ENCODE data around the gene LCE1D. TPM values are rescaled to one million over a fixed set of nuclear protein-coding genes. Genes with fewer than 3 reads are reported as not detected.

LCE1D gene
- not detected for total RNA-seq
- polyA plus RNA-seq, result not detected
- long read RNA-seq, donor 1, result 0 reads
- long read RNA-seq, donor 2, result 0 reads
- long read RNA-seq, donor 3, result 0 reads
- long read RNA-seq, donor 4, result 0 reads
- long read RNA-seq, donor 5, result 0 reads

GRCh38 chr1:152796421-152796820, at the start of gene LCE1D:
Gene LCE1D, plus strand, starts transcription at chr1:152796721. Its CDS starts 1,074 bp downstream, at chr1:152797795.
- ATAC-seq (ENCODE audit: insufficient read depth, low FRiP score) (no peak), DNase-seq (no peak)
- TF ChIP-seq CTCF (IDR thresholded peaks at IDR 0.05; ENCODE audit: control extremely low read depth, extremely low read depth), result no peak
- Histone ChIP-seq H3K9ac (ENCODE audit: insufficient read depth in 1 of 2, low read length in 2 of 2) (no peak within 1 kb of the TSS), H3K9me3 (ENCODE audit: control insufficient read depth in 4 of 4, insufficient read depth in 3 of 4, low read length in 3 of 4) (no peaks in the 10 kb centered on the region), H3K27me3 (ENCODE audit: control insufficient read depth in 3 of 3, insufficient read depth in 3 of 3, low read length in 2 of 3) (no peaks in the 10 kb centered on the region), H3K27ac (ENCODE audit: low read depth in 1 of 2, low read length in 1 of 2) (no peak within 1 kb of the TSS), H3K36me3 (ENCODE audit: control insufficient read depth in 4 of 4, insufficient read depth in 4 of 4, low read length in 4 of 4) (no peaks in the 10 kb centered on the region), H3K4me1 (ENCODE audit: control insufficient read depth in 5 of 5, insufficient read depth in 5 of 5, low read length in 5 of 5) (no peaks in the 10 kb centered on the region), H3K4me3 (no peak within 1 kb of the TSS)
- WGBS, 2 donors, result 44 to 75% methylated on average over 2 to 3 of the region's 3 CpGs

GRCh38 chr1:152747831-152748230, 48.7 kb upstream of the LCE1D start:
- H3K4me1 ChIP-seq (ENCODE audit: control insufficient read depth in 5 of 5, insufficient read depth in 5 of 5, low read length in 5 of 5), result no peaks in the 10 kb centered on the region
- no peak for TF ChIP-seq CTCF (IDR thresholded peaks at IDR 0.05; ENCODE audit: control extremely low read depth, extremely low read depth)
- WGBS, 2 donors, result 11 to 16% methylated on average over 1 of the region's 1 CpG
- no peak overlapping the region for H3K4me3 ChIP-seq
- no peaks in the 10 kb centered on the region for H3K9me3 ChIP-seq (ENCODE audit: control insufficient read depth in 4 of 4, insufficient read depth in 3 of 4, low read length in 3 of 4)
- DNase-seq (no peak), ATAC-seq (ENCODE audit: insufficient read depth, low FRiP score) (no peak)
- peaks cover 0 to 6% (median 0%) of the 10 kb centered on the region in 3 donors for H3K27me3 ChIP-seq (ENCODE audit: control insufficient read depth in 3 of 3, insufficient read depth in 3 of 3, low read length in 2 of 3)
- no peak overlapping the region for H3K9ac ChIP-seq (ENCODE audit: insufficient read depth in 1 of 2, low read length in 2 of 2)
- no peak overlapping the region for H3K27ac ChIP-seq (ENCODE audit: low read depth in 1 of 2, low read length in 1 of 2)
- no peaks in the 10 kb centered on the region for H3K36me3 ChIP-seq (ENCODE audit: control insufficient read depth in 4 of 4, insufficient read depth in 4 of 4, low read length in 4 of 4)

- no peak for TF ChIP-seq CTCF (IDR thresholded peaks at IDR 0.05; ENCODE audit: control extremely low read depth, extremely low read depth)
- Histone ChIP-seq H3K4me3 (no peak overlapping the region), H3K4me1 (ENCODE audit: control insufficient read depth in 5 of 5, insufficient read depth in 5 of 5, low read length in 5 of 5) (no peaks in the 10 kb centered on the region), H3K9ac (ENCODE audit: insufficient read depth in 1 of 2, low read length in 2 of 2) (no peak overlapping the region), H3K9me3 (ENCODE audit: control insufficient read depth in 4 of 4, insufficient read depth in 3 of 4, low read length in 3 of 4) (peaks cover 0 to 3% (median 0%) of the 10 kb centered on the region in 4 donors), H3K27ac (ENCODE audit: low read depth in 1 of 2, low read length in 1 of 2) (no peak overlapping the region), H3K27me3 (ENCODE audit: control insufficient read depth in 3 of 3, insufficient read depth in 3 of 3, low read length in 2 of 3) (peaks cover 0 to 4% (median 0%) of the 10 kb centered on the region in 3 donors), H3K36me3 (ENCODE audit: control insufficient read depth in 4 of 4, insufficient read depth in 4 of 4, low read length in 4 of 4) (no peaks in the 10 kb centered on the region)
- DNase-seq, result no peak
- ATAC-seq (ENCODE audit: insufficient read depth, low FRiP score), result no peak
- WGBS, 2 donors, result 35 to 56% methylated on average over 1 of the region's 1 CpG
Measured at GRCh38 chr1:152752225-152752624, 44.3 kb upstream of the LCE1D start.

GRCh38 chr1:152753586-152753985, 42.9 kb upstream of the LCE1D start:
- 36 to 50% methylated on average over 1 of the region's 1 CpG for WGBS, 2 donors
- no peak for ATAC-seq (ENCODE audit: insufficient read depth, low FRiP score)
- no peak for DNase-seq
- peaks cover 0 to 5% (median 0%) of the 10 kb centered on the region in 4 donors for H3K9me3 ChIP-seq (ENCODE audit: control insufficient read depth in 4 of 4, insufficient read depth in 3 of 4, low read length in 3 of 4)
- H3K27me3 ChIP-seq (ENCODE audit: control insufficient read depth in 3 of 3, insufficient read depth in 3 of 3, low read length in 2 of 3), result peaks cover 0 to 4% (median 0%) of the 10 kb centered on the region in 3 donors
- no peak overlapping the region for H3K4me3 ChIP-seq
- H3K36me3 ChIP-seq (ENCODE audit: control insufficient read depth in 4 of 4, insufficient read depth in 4 of 4, low read length in 4 of 4), result no peaks in the 10 kb centered on the region
- no peak overlapping the region for H3K27ac ChIP-seq (ENCODE audit: low read depth in 1 of 2, low read length in 1 of 2)
- H3K9ac ChIP-seq (ENCODE audit: insufficient read depth in 1 of 2, low read length in 2 of 2), result no peak overlapping the region
- TF ChIP-seq CTCF (IDR thresholded peaks at IDR 0.05; ENCODE audit: control extremely low read depth, extremely low read depth), result no peak
- H3K4me1 ChIP-seq (ENCODE audit: control insufficient read depth in 5 of 5, insufficient read depth in 5 of 5, low read length in 5 of 5), result no peaks in the 10 kb centered on the region
